GM06990 (cell line): ENCODE measurements around the gene MGAT5.

Source experiments
- DNase-seq: peaks from one replicate; pipeline ENCODE4 v3.0.0-alpha.2; 2011; ENCODE audit not compliant: insufficient read length; ENCODE audit errors: extremely low read depth
- H3K27me3 ChIP-seq: replicated peaks from 2 replicates; pipeline ENCODE4 v1.6.0; 2011; ENCODE audit warnings: low read length; ENCODE audit not compliant: control insufficient read depth, insufficient read depth
- H3K36me3 ChIP-seq: 2 replicates; pipeline ENCODE4 v1.5.1; 2011; ENCODE audit warnings: low read length; ENCODE audit not compliant: control insufficient read depth, insufficient read depth
- H3K4me3 ChIP-seq: replicated peaks from 2 replicates; pipeline ENCODE4 v1.5.1; 2011; ENCODE audit warnings: low read depth, mild to moderate bottlenecking, control low read depth, low read length
- TF ChIP-seq, protein P1 (sequence below): IDR thresholded peaks from 2 replicates; pipeline ENCODE4 v1.5.1; 2011; ENCODE audit warnings: low read length, control low read depth, mild to moderate bottlenecking, inconsistent platforms; ENCODE audit not compliant: insufficient read depth, poor library complexity, severe bottlenecking

Gene MGAT5

GRCh38 chr2:134244086-134244485 lies 9.8 kb upstream of the MGAT5 start:
- H3K27me3 ChIP-seq, result no peaks in the 10 kb centered on the region
- H3K4me3 ChIP-seq, result no peak overlapping the region
- TF ChIP-seq, protein P1, sequence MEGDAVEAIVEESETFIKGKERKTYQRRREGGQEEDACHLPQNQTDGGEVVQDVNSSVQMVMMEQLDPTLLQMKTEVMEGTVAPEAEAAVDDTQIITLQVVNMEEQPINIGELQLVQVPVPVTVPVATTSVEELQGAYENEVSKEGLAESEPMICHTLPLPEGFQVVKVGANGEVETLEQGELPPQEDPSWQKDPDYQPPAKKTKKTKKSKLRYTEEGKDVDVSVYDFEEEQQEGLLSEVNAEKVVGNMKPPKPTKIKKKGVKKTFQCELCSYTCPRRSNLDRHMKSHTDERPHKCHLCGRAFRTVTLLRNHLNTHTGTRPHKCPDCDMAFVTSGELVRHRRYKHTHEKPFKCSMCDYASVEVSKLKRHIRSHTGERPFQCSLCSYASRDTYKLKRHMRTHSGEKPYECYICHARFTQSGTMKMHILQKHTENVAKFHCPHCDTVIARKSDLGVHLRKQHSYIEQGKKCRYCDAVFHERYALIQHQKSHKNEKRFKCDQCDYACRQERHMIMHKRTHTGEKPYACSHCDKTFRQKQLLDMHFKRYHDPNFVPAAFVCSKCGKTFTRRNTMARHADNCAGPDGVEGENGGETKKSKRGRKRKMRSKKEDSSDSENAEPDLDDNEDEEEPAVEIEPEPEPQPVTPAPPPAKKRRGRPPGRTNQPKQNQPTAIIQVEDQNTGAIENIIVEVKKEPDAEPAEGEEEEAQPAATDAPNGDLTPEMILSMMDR, result no peak
- H3K36me3 ChIP-seq, result no peaks in the 10 kb centered on the region
- no peak for DNase-seq

DNA sequence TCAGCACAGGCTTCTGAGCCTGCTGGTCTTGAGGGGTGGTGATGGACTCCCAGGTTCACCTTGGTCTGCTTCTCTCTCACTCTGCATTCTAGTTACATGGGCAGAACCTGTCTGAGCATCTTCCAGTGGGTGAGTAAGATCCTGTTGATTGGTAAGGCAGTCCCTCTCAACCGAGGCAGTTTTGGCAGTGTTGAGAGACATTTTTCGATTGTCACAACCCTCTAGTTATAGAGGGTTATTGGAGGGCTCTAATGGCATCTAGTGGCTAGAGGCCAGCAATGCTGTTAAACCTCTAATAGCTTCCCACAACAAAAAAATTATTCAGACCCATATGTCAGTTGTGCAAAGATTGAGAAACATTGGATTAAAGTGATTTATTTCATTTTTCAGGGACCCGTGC lies 9.3 kb upstream of the MGAT5 start:
- no peak overlapping the region for H3K4me3 ChIP-seq
- no peak for DNase-seq
- TF ChIP-seq, protein P1, result peak; percentile 56
- no peaks in the 10 kb centered on the region for H3K36me3 ChIP-seq
- H3K27me3 ChIP-seq, result no peaks in the 10 kb centered on the region

DNA sequence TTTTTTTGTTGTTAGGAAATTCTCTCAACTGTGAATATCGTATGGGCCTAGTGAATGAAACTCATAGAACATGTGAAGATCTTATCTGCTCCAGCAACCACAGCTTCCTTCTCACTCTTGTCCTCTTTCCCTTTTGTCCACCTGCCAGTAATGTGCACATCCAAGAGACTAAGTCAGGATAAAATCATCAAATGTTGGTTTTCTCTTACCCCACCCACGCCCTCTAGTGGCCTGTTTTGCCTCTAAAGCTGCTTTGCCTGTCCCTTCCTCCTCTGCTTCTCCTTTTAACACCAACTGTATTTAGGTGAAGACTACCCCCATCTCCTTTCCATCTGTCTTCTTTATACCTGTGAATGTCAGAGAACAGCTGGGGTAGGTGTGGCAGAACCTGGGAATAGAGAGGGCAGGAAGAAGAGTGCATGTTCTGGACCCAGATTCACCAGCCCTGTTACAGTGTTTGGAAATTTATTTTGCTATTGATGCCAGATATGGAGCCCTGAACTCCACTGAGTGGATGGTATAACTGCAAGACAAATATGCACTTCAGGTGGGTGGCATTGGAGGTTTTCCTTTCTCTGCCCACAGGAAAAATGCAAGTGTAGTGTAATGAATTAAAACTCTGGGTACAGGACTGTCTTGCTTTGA lies 8.4 kb upstream of the MGAT5 start:
- TF ChIP-seq, protein P1, result peak; percentile 78
- no peaks in the 10 kb centered on the region for H3K27me3 ChIP-seq
- no peaks in the 10 kb centered on the region for H3K36me3 ChIP-seq
- DNase-seq, result no peak
- H3K4me3 ChIP-seq, result no peak overlapping the region

DNA sequence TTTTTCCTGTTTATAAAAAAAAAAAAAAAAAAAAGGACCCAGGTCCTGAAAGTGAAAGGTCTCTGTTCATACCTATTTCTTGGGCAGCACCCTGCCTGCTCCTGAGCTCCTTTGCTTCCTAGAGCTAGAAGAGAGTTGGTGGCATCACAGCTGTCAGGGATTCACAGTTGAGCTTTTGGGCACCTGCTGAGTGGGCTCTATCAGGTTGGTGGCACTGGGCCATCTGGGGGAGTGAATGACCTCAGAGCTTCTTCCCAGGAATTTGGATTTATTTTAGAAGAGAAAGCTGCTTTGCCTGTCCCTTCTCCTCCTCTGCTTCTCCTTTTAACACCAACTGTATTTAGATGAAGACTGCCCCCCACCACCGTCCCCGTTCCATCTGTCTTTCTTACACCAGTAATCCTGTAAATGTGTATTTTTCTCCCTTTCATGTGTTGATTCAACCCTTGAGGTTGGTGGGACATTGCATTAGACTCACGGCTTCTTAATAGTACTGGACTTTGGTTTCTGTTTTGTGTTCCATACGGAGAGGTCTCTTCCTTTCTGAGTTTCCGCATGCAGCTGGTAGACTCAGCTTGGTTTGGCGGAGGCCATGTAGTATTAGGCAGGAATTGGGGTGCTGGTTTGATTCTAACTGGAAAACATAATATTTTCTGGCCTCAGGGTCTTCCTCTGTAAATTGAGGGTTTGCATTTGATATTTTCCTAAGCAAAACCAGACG lies 7.6 kb upstream of the MGAT5 start:
- no peaks in the 10 kb centered on the region for H3K36me3 ChIP-seq
- TF ChIP-seq, protein P1, result no peak
- no peak for DNase-seq
- H3K4me3 ChIP-seq, result no peak overlapping the region; the same call in 1 of the 2 replicates
- no peaks in the 10 kb centered on the region for H3K27me3 ChIP-seq

GRCh38 chr2:134247679-134248078 lies 6.2 kb upstream of the MGAT5 start:
- no peaks in the 10 kb centered on the region for H3K36me3 ChIP-seq
- TF ChIP-seq, protein P1, result no peak

GRCh38 chr2:134248913-134249312 lies 5.0 kb upstream of the MGAT5 start:
- no peak overlapping the region for H3K4me3 ChIP-seq
- no peaks in the 10 kb centered on the region for H3K27me3 ChIP-seq
- no peak for DNase-seq
- no peaks in the 10 kb centered on the region for H3K36me3 ChIP-seq
- TF ChIP-seq, protein P1, result no peak

More at GRCh38 chr2:134247679-134248078, 6.2 kb upstream of the MGAT5 start:
- no peaks in the 10 kb centered on the region for H3K27me3 ChIP-seq
- DNase-seq, result no peak
- H3K4me3 ChIP-seq, result no peak overlapping the region
